OCI-LY3 (cell line): ENCODE data around the gene PRSS36.

Experiments
- H2AFZ ChIP-seq: fragments of 200-600, 300-600 bp; shearing (Covaris generic); 2 replicates; pipeline ENCODE4 v1.6.0; 2014; ENCODE audit warnings: antibody characterized with exemption, low read depth, low read length
- H3K27ac ChIP-seq: fragments of 200-600, 300-600 bp; sonication (generic); 2 replicates; pipeline ENCODE4 v1.5.1; 2014; ENCODE audit warnings: mild to moderate bottlenecking, low read length, moderate library complexity, mixed read lengths
- H3K27me3 ChIP-seq: fragments of 200-600, 300-600 bp; sonication (generic); 2 replicates; pipeline ENCODE4 v1.6.1; 2014; ENCODE audit warnings: low read depth, low read length, mixed read lengths
- H3K36me3 ChIP-seq: fragments of 200-600, 300-600 bp; sonication (generic); replicated peaks from 2 replicates; pipeline ENCODE3; 2014; ENCODE audit warnings: low read depth, low read length, mixed read lengths
- H3K4me1 ChIP-seq: fragments of 300-600, 200-600 bp; sonication (generic); 2 replicates; pipeline ENCODE4 v1.6.1; 2014; ENCODE audit warnings: low read length, mixed read lengths
- H3K4me2 ChIP-seq: fragments of 200-600, 300-600 bp; sonication (generic); 2 replicates; pipeline ENCODE4 v1.6.1; 2014; ENCODE audit warnings: low read length, mixed read lengths
- H3K4me3 ChIP-seq: fragments of 300-600, 200-600 bp; sonication (generic); 2 replicates; pipeline ENCODE4 v1.5.1; 2014; ENCODE audit warnings: antibody characterized with exemption, mild to moderate bottlenecking, low read length, moderate library complexity
- H3K79me2 ChIP-seq: fragments of 300-600, 200-600 bp; shearing (Covaris generic); 2 replicates; pipeline ENCODE4 v1.6.1; 2014; ENCODE audit warnings: mild to moderate bottlenecking, low read length, mixed read lengths
- H3K9ac ChIP-seq: fragments of 300-600, 200-600 bp; shearing (Covaris generic); 2 replicates; pipeline ENCODE4 v1.6.0; 2014; ENCODE audit warnings: mild to moderate bottlenecking, low read length, moderate library complexity
- H3K9me3 ChIP-seq: fragments of 200-600, 300-600 bp; shearing (Covaris generic); 2 replicates; pipeline ENCODE4 v1.6.1; 2014; ENCODE audit warnings: low read length, mixed read lengths; ENCODE audit not compliant: insufficient read depth
- H4K20me1 ChIP-seq: fragments of 200-600, 300-600 bp; sonication (generic); 2 replicates; pipeline ENCODE4 v1.6.1; 2016; ENCODE audit warnings: low read length, mixed read lengths; ENCODE audit not compliant: insufficient read depth
- CTCF ChIP-seq: fragments of 200-600, 300-600 bp; sonication (generic); IDR thresholded peaks from 2 replicates; pipeline ENCODE4 v1.5.1; 2014; ENCODE audit warnings: antibody characterized with exemption, low read length, low read depth
- EZH2phosphoT487 ChIP-seq: fragments of 200-600 bp; shearing (Covaris generic); IDR thresholded peaks from 2 replicates; pipeline ENCODE4 v1.6.1; 2018; ENCODE audit warnings: antibody characterized with exemption, mixed run types, low read depth

The PRSS36 gene

GRCh38 chr16:31182391-31182790, 32.5 kb upstream of the PRSS36 start:
- TF ChIP-seq EZH2phosphoT487 (no peak), CTCF (no peak)
- H3K4me1 ChIP-seq, result peaks cover 28% of the 10 kb centered on the region
- peaks cover 68% of the 10 kb centered on the region for H4K20me1 ChIP-seq
- H3K79me2 ChIP-seq, result peaks cover 92% of the 10 kb centered on the region
- peak overlapping the region; percentile 98 for H3K4me2 ChIP-seq
- no peak overlapping the region for H2AFZ ChIP-seq
- no peaks in the 10 kb centered on the region for H3K9me3 ChIP-seq
- peak overlapping the region; percentile 33 for H3K9ac ChIP-seq
- peaks cover 65% of the 10 kb centered on the region for H3K36me3 ChIP-seq
- no peak overlapping the region for H3K27ac ChIP-seq
- peak overlapping the region; percentile 84 for H3K4me3 ChIP-seq
- H3K27me3 ChIP-seq, result no peaks in the 10 kb centered on the region

GRCh38 chr16:31181102-31181830, 31.4 kb upstream of the PRSS36 start:
- Histone ChIP-seq H3K79me2 (peaks cover 81% of the 10 kb centered on the region), H3K4me3 (peak overlapping the region; percentile 84), H4K20me1 (peaks cover 57% of the 10 kb centered on the region), H2AFZ (no peak overlapping the region), H3K4me2 (peak overlapping the region; percentile 98), H3K27me3 (no peaks in the 10 kb centered on the region), H3K36me3 (peaks cover 54% of the 10 kb centered on the region), H3K4me1 (peaks cover 34% of the 10 kb centered on the region), H3K9me3 (no peaks in the 10 kb centered on the region), H3K27ac (peak overlapping the region; percentile 97), H3K9ac (peak overlapping the region; percentile 96)
- no peak for TF ChIP-seq EZH2phosphoT487
- no peak for TF ChIP-seq CTCF

GRCh38 chr16:31179747-31180459, 30.0 kb upstream of the PRSS36 start, which contains the start of gene FUS:
FUS (plus strand) TSS chr16:31180139; CDS start chr16:31180215, 76 bp downstream.
- peaks cover 40% of the 10 kb centered on the region for H3K36me3 ChIP-seq
- no peaks in the 10 kb centered on the region for H3K27me3 ChIP-seq
- H3K4me1 ChIP-seq, result peaks cover 34% of the 10 kb centered on the region
- peaks cover 43% of the 10 kb centered on the region for H4K20me1 ChIP-seq
- TF ChIP-seq EZH2phosphoT487, result no peak
- no peak for TF ChIP-seq CTCF
- peak within 1 kb of the TSS; percentile 53; the same call in 1 of the 2 replicates for H2AFZ ChIP-seq
- peak within 1 kb of the TSS; percentile 97 for H3K27ac ChIP-seq
- H3K9ac ChIP-seq, result peak within 1 kb of the TSS; percentile 96
- no peaks in the 10 kb centered on the region for H3K9me3 ChIP-seq
- H3K4me3 ChIP-seq, result peak within 1 kb of the TSS; percentile 84
- peak within 1 kb of the TSS; percentile 98 for H3K4me2 ChIP-seq
- peaks cover 67% of the 10 kb centered on the region for H3K79me2 ChIP-seq

- Histone ChIP-seq H3K79me2 (peaks cover 61% of the 10 kb centered on the region), H4K20me1 (peaks cover 38% of the 10 kb centered on the region), H3K9ac (peak overlapping the region; percentile 96), H3K4me2 (peak overlapping the region; percentile 98), H3K27ac (peak overlapping the region; percentile 97), H3K4me1 (peaks cover 34% of the 10 kb centered on the region), H2AFZ (no peak overlapping the region), H3K4me3 (peak overlapping the region; percentile 84), H3K9me3 (no peaks in the 10 kb centered on the region), H3K36me3 (peaks cover 36% of the 10 kb centered on the region), H3K27me3 (no peaks in the 10 kb centered on the region)
- no peak for TF ChIP-seq EZH2phosphoT487
- TF ChIP-seq CTCF, result no peak
Observed at GRCh38 chr16:31179219-31179746, 29.4 kb upstream of the PRSS36 start.
